ENCODE data around the gene ACP3. TPM values are rescaled to one million over a fixed set of nuclear protein-coding genes. Genes with fewer than 3 reads are reported as not detected.

Gene ACP3
- total and polyA plus RNA-seq, 2 of the 4 experiments (the other 2 are of a cell fraction): 0.36 to 0.54 TPM

GRCh38 chr3:132354916-132355702 is 37.9 kb downstream of the ACP3 start:
- no peak overlapping the region for H3K56ac ChIP-seq (ENCODE audit: extremely low read depth, insufficient read depth, low read length)
- no peak overlapping the region for H3K14ac ChIP-seq (replicated peaks; ENCODE audit: low read depth, low read length)
- H3K9me1 ChIP-seq (ENCODE audit: insufficient read depth, low read length): no peaks in the 10 kb centered on the region
- DNase-seq (no peak), ATAC-seq (ENCODE audit: low read depth) (no peak)
- H3K27me3 ChIP-seq (ENCODE audit: control insufficient read depth, insufficient read depth, low read length): peaks cover 3% of the 10 kb centered on the region
- CTCF ChIA-PET: interaction anchor here (1.0 kb wide), 1 partner anchor 44 kb away, joined by 6 read pairs; no protein-coding TSS in a partner anchor
- no peak overlapping the region for H4K5ac ChIP-seq (ENCODE audit: low read depth, low read length)
- TF ChIP-seq FOS (IDR thresholded peaks at IDR 0.05; ENCODE audit: low read depth, low read length): no peak
- no peak for TF ChIP-seq POLR2A (IDR thresholded peaks at IDR 0.05; ENCODE audit: low read depth, low read length)
- H2AK9ac ChIP-seq (replicated peaks; ENCODE audit: low read depth, low read length, poor library complexity): no peak overlapping the region
- H2BK120ac ChIP-seq (ENCODE audit: low read depth, low read length): no peak overlapping the region
- dilution Hi-C loops (cut with HindIII; ENCODE audit: low sequenced_read_pairs, unreplicated experiment): no loop called here
- WGBS, 2 experiments (ENCODE audit: extremely low coverage in 2 of 2, insufficient read length in 1 of 2): no CpG with 5 or more reads among the region's 9 CpGs
- intact Hi-C loops (cut with micrococcal nuclease): no loop called here
- no peak overlapping the region for H3K18ac ChIP-seq (ENCODE audit: low read depth, low read length)
- H3K4me2 ChIP-seq (ENCODE audit: low read depth, low read length): no peak overlapping the region
- no peak overlapping the region for H3K4ac ChIP-seq (ENCODE audit: low read depth, low read length)
- BruUV-seq (replicated peaks): no TSS peak
- H3K36me3 ChIP-seq (ENCODE audit: control insufficient read depth, insufficient read depth, low read length): no peaks in the 10 kb centered on the region
- H2BK20ac ChIP-seq (ENCODE audit: low read depth, low read length): no peak overlapping the region
- H3K79me1 ChIP-seq (ENCODE audit: low read depth in 1 of 2, low read length in 2 of 2): no peaks in the 10 kb centered on the region
- H3K9me3 ChIP-seq (ENCODE audit: control insufficient read depth, insufficient read depth, low read length): no peaks in the 10 kb centered on the region
- H2AFZ ChIP-seq (replicated peaks; ENCODE audit: low read length, poor library complexity): no peak overlapping the region
- H3K4me3 ChIP-seq (ENCODE audit: insufficient read depth, low read depth, low read length): no peak overlapping the region
- H3K27ac ChIP-seq (ENCODE audit: insufficient read depth, low read length): no peak overlapping the region
- POLR2A ChIA-PET (ENCODE audit: unreplicated experiment): no interaction called here
- H4K20me1 ChIP-seq (ENCODE audit: insufficient read depth, low read length): no peaks in the 10 kb centered on the region
- in situ Hi-C loops (cut with MboI; ENCODE audit: low sequenced_read_pairs): no loop called here
- no peaks in the 10 kb centered on the region for H3K4me1 ChIP-seq (ENCODE audit: control insufficient read depth, insufficient read depth, low read length)
- no peak overlapping the region for H2BK15ac ChIP-seq (ENCODE audit: low read depth, low read length)
- H2BK5ac ChIP-seq (ENCODE audit: low read depth, low read length, poor library complexity, severe bottlenecking): no peak overlapping the region
- no peak overlapping the region for H2AK5ac ChIP-seq (ENCODE audit: low read depth, low read length)
- no peak overlapping the region for H4K91ac ChIP-seq (ENCODE audit: insufficient read depth, low read depth, low read length)
- H3K23ac ChIP-seq (ENCODE audit: low read depth, low read length): no peak overlapping the region
- H4K8ac ChIP-seq (ENCODE audit: low read depth in 2 of 2, low read length in 2 of 2): no peak overlapping the region
- H3K9ac ChIP-seq (ENCODE audit: low read depth, low read length): no peak overlapping the region
